Superior temporal gyrus (tissue), 1 donor: ENCODE data around the gene FSTL3.
"Not testable (repeated sequence)": the region's sequence is repeated elsewhere in the genome, so short reads cannot be mapped to it uniquely, and the experiment has no call there.

Experiments
- DNase-seq: peaks from one replicate; pipeline ENCODE4 v3.0.0-alpha.2; 2016; ENCODE audit errors: extremely low spot score

FSTL3 gene

GRCh38 chr19:682678-683320, 6.6 kb downstream of the FSTL3 start:
- DNase-seq, result no peak

GRCh38 chr19:685454-685931, 9.3 kb downstream of the FSTL3 start:
- DNase-seq, result no peak

- DNase-seq, result no peak
Measured at GRCh38 chr19:686589-687297, 10.6 kb downstream of the FSTL3 start.

GRCh38 chr19:687569-688166, 11.5 kb downstream of the FSTL3 start:
- DNase-seq, result no peak

GRCh38 chr19:688214-688613, 12.0 kb downstream of the FSTL3 start:
- DNase-seq, result no peak

- no peak for DNase-seq
Measured at GRCh38 chr19:688992-689391, 12.8 kb downstream of the FSTL3 start.

GRCh38 chr19:690203-690602, 14.0 kb downstream of the FSTL3 start:
- no peak for DNase-seq

GRCh38 chr19:694481-695351, 18.5 kb downstream of the FSTL3 start:
- no peak for DNase-seq

GRCh38 chr19:695352-695949, 19.3 kb downstream of the FSTL3 start, which contains the start of gene PRSS57:
Gene PRSS57, minus strand, starts transcription at chr19:695452. Its CDS starts 22 bp downstream, at chr19:695430.
- no peak for DNase-seq

GRCh38 chr19:698529-698928, 22.3 kb downstream of the FSTL3 start:
- not testable (repeated sequence) for DNase-seq

- DNase-seq, result not testable (repeated sequence)
Measured at GRCh38 chr19:699885-700284, 23.7 kb downstream of the FSTL3 start.

- DNase-seq, result not testable (repeated sequence)
Measured at GRCh38 chr19:702847-703246, 26.7 kb downstream of the FSTL3 start.

GRCh38 chr19:703329-703650, 27.1 kb downstream of the FSTL3 start:
- no peak for DNase-seq

GRCh38 chr19:703651-704446, 27.7 kb downstream of the FSTL3 start:
- DNase-seq, result no peak

GRCh38 chr19:704447-704741, 28.2 kb downstream of the FSTL3 start:
- no peak for DNase-seq

GRCh38 chr19:708154-709143, 32.3 kb downstream of the FSTL3 start, which contains the start of gene PALM:
Gene PALM, plus strand, starts transcription at chr19:708935. Its CDS starts 212 bp downstream, at chr19:709147.
- no peak for DNase-seq

GRCh38 chr19:709196-709964, 33.2 kb downstream of the FSTL3 start:
- no peak for DNase-seq

- no peak for DNase-seq
Measured at GRCh38 chr19:709965-710571, 33.9 kb downstream of the FSTL3 start.
